Spleen (tissue), 11 donors: ENCODE data around the gene VNN1. TPM values are rescaled to one million over a fixed set of nuclear protein-coding genes. Genes with fewer than 3 reads are reported as not detected.

Source experiments
- DNase-seq: peaks from one replicate; pipeline ENCODE4 v3.0.0-alpha.2; 2020
- H3K27ac ChIP-seq, 8 donors: fragments of 200-600 bp; sonication (generic) in 7 of 8; 1 replicate in 4 of 8; 2 replicates in 4 of 8; pipeline versions ENCODE4 v1.5.0 to v1.8.0; 2016 to 2021; ENCODE audit warnings: inconsistent platforms in 4 of 8, mild to moderate bottlenecking in 4 of 8, moderate library complexity in 1 of 8
- H3K27me3 ChIP-seq, 7 donors: fragments of 200-600 bp; sonication (generic) in 6 of 7; replicated peaks in 1 of 7; 1 replicate in 4 of 7; 2 replicates in 3 of 7; pipeline versions ENCODE4 v1.5.0 to v1.8.0; 2016 to 2021; ENCODE audit warnings: inconsistent platforms in 3 of 7, mild to moderate bottlenecking in 1 of 7
- H3K36me3 ChIP-seq, 6 donors: fragments of 200-600 bp; sonication (generic) in 5 of 6; 1 replicate in 4 of 6; 2 replicates in 2 of 6; pipeline versions ENCODE4 v1.5.0 to v1.8.0; 2016 to 2021; ENCODE audit warnings: inconsistent platforms in 2 of 6
- H3K4me1 ChIP-seq, 6 donors: fragments of 200-600 bp; sonication (generic) in 5 of 6; 1 replicate in 3 of 6; 2 replicates in 3 of 6; pipeline versions ENCODE4 v1.5.0 to v1.8.0; 2016 to 2021; ENCODE audit warnings: inconsistent platforms in 3 of 6
- H3K4me3 ChIP-seq, 8 donors: fragments of 200-600 bp; sonication (generic) in 7 of 8; 1 replicate in 4 of 8; 2 replicates in 4 of 8; pipeline versions ENCODE4 v1.5.0 to v1.8.0; 2016 to 2021; ENCODE audit warnings: inconsistent platforms in 4 of 8, mild to moderate bottlenecking in 4 of 8, moderate library complexity in 2 of 8
- H3K9me3 ChIP-seq, 8 donors: fragments of 200-600 bp; sonication (generic) in 7 of 8; 1 replicate in 4 of 8; 2 replicates in 4 of 8; pipeline versions ENCODE4 v1.5.0 to v1.8.0; 2016 to 2021; ENCODE audit warnings: inconsistent platforms in 4 of 8
- CTCF ChIP-seq, 11 experiments: fragments of 200-600 bp in 7 of 11; fragments of 450-650 bp in 4 of 11; sonication (generic) in 4 of 11; IDR thresholded peaks in 8 of 11; conservative IDR thresholded peaks in 3 of 11; 1 replicate in 7 of 11; 2 replicates in 4 of 11; pipeline versions ENCODE4 v1.4.0 to v1.8.0; 2016 to 2021; ENCODE audit warnings: antibody characterized with exemption in 11 of 11, inconsistent platforms in 4 of 11, mild to moderate bottlenecking in 1 of 11
- POLR2A ChIP-seq, 3 donors: fragments of 450-650 bp; IDR thresholded peaks; one replicate each; pipeline ENCODE4 v1.5.1; 2017; ENCODE audit warnings: antibody characterized with exemption in 3 of 3, mild to moderate bottlenecking in 1 of 3
- POLR2AphosphoS5 ChIP-seq, 3 donors: sonication (generic); formaldehyde crosslinking; IDR thresholded peaks; one replicate each; pipeline ENCODE4 v1.5.1; 2017; ENCODE audit warnings: antibody characterized with exemption in 3 of 3
- WGBS, 5 donors: extraction: QIAGEN DNeasy Blood & Tissue Kit in 3 of 5; methylation state at CpG; one replicate each; pipeline versions ENCODE4 v1.1.5 to v1.1.7; 2013 to 2018; 5-methylcytosine and 5-hydroxymethylcytosine counted together
- intact Hi-C: fragments of 100-400 bp; cut with DNase I; formaldehyde crosslinking; loops from one replicate; pipeline ENCODE4 v1.15.0; 2023; ENCODE audit warnings: low total_unique reads
- polyA plus RNA-seq, 3 donors: library from polyadenylated mRNA; stranded (reverse); fragments of 200-250 nt; gene quantifications; one replicate each; pipeline ENCODE4 v1.2.1, GENCODE V29; 2013
- total RNA-seq, 7 donors: library from RNA; depleted of rRNA in 3 of 7; stranded (reverse); fragments of >200 nt in 3 of 7; fragmentation: NEBNext Ultra II Directional in 4 of 7; extraction: Animal tissue kit (Norgen Biotek cat#: 25700) in 4 of 7; gene quantifications; one replicate each; pipeline versions ENCODE4 v1.1.0 to v1.2.1, GENCODE V29; 2016 to 2021
- donor health status: healthy with polysubstance abuse.
- donor health status: DM: no; HTN: no; CAD: no; lungs with moderate emphysema.
- donor health status: DM: no; HTN: no; CAD: no.
- donor health status: Bipolar disorder and iron deficiency.
- donor health status: healthy.
- donor health status: DM: no; HTN: no; CAD: no.
- donor health status: DM: yes; HTN: yes; CAD: no.

Gene VNN1
- total and polyA plus RNA-seq, 10 donors, result 2.3 to 44.2 (median 7.2) TPM

- no peak for TF ChIP-seq POLR2AphosphoS5 (IDR thresholded peaks at IDR 0.05)
- TF ChIP-seq CTCF (IDR thresholded peaks at IDR 0.05 in 8 of 11, conservative IDR thresholded peaks at IDR 0.05 in 3 of 11), result no peak
- TF ChIP-seq POLR2A (IDR thresholded peaks at IDR 0.05), result no peak
- intact Hi-C loops, result no loop called here
- Histone ChIP-seq H3K27ac (no peak overlapping the region), H3K9me3 (no peaks in the 10 kb centered on the region), H3K4me1 (peaks cover 0 to under 1% (median 0%) of the 10 kb centered on the region in 6 donors), H3K4me3 (no peak overlapping the region), H3K36me3 (no peaks in the 10 kb centered on the region), H3K27me3 (no peaks in the 10 kb centered on the region)
- 91 to 96% (median 93%) methylated on average over 1 of the region's 1 CpG for WGBS, 5 donors
- no peak for DNase-seq
These were observed 49.4 kb downstream of the VNN1 start for GRCh38 chr6:132664309-132665034.

GRCh38 chr6:132663661-132664060 is 50.2 kb downstream of the VNN1 start:
- TF ChIP-seq POLR2AphosphoS5 (IDR thresholded peaks at IDR 0.05) (no peak), CTCF (IDR thresholded peaks at IDR 0.05 in 8 of 11, conservative IDR thresholded peaks at IDR 0.05 in 3 of 11) (no peak), POLR2A (IDR thresholded peaks at IDR 0.05) (no peak)
- intact Hi-C loops, result no loop called here
- DNase-seq, result no peak
- no peak overlapping the region for H3K27ac ChIP-seq
- no peaks in the 10 kb centered on the region for H3K36me3 ChIP-seq
- WGBS, 5 donors, result 86 to 100% (median 88%) methylated on average over 1 of the region's 1 CpG
- no peak overlapping the region for H3K4me3 ChIP-seq
- no peaks in the 10 kb centered on the region for H3K4me1 ChIP-seq
- H3K9me3 ChIP-seq, result no peaks in the 10 kb centered on the region
- H3K27me3 ChIP-seq, result no peaks in the 10 kb centered on the region

GRCh38 chr6:132661906-132662305 is 51.9 kb downstream of the VNN1 start:
- TF ChIP-seq POLR2A (IDR thresholded peaks at IDR 0.05) (no peak), POLR2AphosphoS5 (IDR thresholded peaks at IDR 0.05) (no peak), CTCF (IDR thresholded peaks at IDR 0.05 in 8 of 11, conservative IDR thresholded peaks at IDR 0.05 in 3 of 11) (no peak)
- intact Hi-C loops, result no loop called here
- Histone ChIP-seq H3K4me3 (no peak overlapping the region), H3K9me3 (no peaks in the 10 kb centered on the region), H3K27ac (no peak overlapping the region), H3K4me1 (peaks cover 0 to 7% (median 2%) of the 10 kb centered on the region in 6 donors), H3K36me3 (no peaks in the 10 kb centered on the region), H3K27me3 (no peaks in the 10 kb centered on the region)
- WGBS, 5 donors, result 89 to 98% (median 94%) methylated on average over 4 of the region's 4 CpGs
- DNase-seq, result no peak

GRCh38 chr6:132659082-132659481 is 54.8 kb downstream of the VNN1 start, which contains the start of gene TAAR1:
TAAR1 (minus strand) TSS chr6:132659182; CDS start chr6:132646003, 13,179 bp downstream.
- intact Hi-C loops, result no loop called here
- H3K27ac ChIP-seq, result no peak within 1 kb of the TSS
- no peaks in the 10 kb centered on the region for H3K9me3 ChIP-seq
- H3K4me3 ChIP-seq, result no peak within 1 kb of the TSS
- TF ChIP-seq CTCF (IDR thresholded peaks at IDR 0.05 in 8 of 11, conservative IDR thresholded peaks at IDR 0.05 in 3 of 11) (no peak), POLR2A (IDR thresholded peaks at IDR 0.05) (no peak), POLR2AphosphoS5 (IDR thresholded peaks at IDR 0.05) (no peak)
- DNase-seq, result no peak
- peaks cover 0 to 7% (median 2%) of the 10 kb centered on the region in 6 donors for H3K4me1 ChIP-seq
- no peaks in the 10 kb centered on the region for H3K27me3 ChIP-seq
- WGBS, 5 donors, result 63 to 97% (median 92%) methylated on average over 3 of the region's 3 CpGs
- H3K36me3 ChIP-seq, result no peaks in the 10 kb centered on the region
